K562 (cell line): Measurements from ENCODE around the gene IKZF3. TPM values are rescaled to one million over a fixed set of nuclear protein-coding genes. Genes with fewer than 3 reads are reported as not detected.

ENCODE experiments used
- ARID4B ChIP-seq: sonication (generic); formaldehyde crosslinking; IDR thresholded peaks from 2 replicates; pipeline ENCODE4 v1.8.0; 2022; ENCODE audit warnings: mild to moderate bottlenecking, missing genetic modification reagents
- CBX8 ChIP-seq: fragments of 200-600 bp; sonication (generic); IDR thresholded peaks from 2 replicates; pipeline ENCODE4 v1.6.1; 2012; ENCODE audit warnings: borderline replicate concordance, mixed run types, low read depth, mild to moderate bottlenecking, moderate library complexity, mixed read lengths, low read length, control low read depth, inconsistent platforms; ENCODE audit not compliant: poor library complexity, severe bottlenecking; ENCODE audit errors: extremely low read depth
- E2F8 ChIP-seq: fragments of 450-650 bp; IDR thresholded peaks from 2 replicates; pipeline ENCODE4 v1.7.1; 2018; ENCODE audit warnings: mild to moderate bottlenecking, low read depth; ENCODE audit not compliant: partially characterized antibody
- E4F1 ChIP-seq: fragments of 250-450 bp; sonication (Bioruptor Pico); IDR thresholded peaks from 2 replicates; pipeline ENCODE4 v1.5.0; 2021; ENCODE audit warnings: mild to moderate bottlenecking, borderline replicate concordance
- REST ChIP-seq, 2 experiments: fragments of 450-650 bp; formaldehyde crosslinking in 1 of 2; IDR thresholded peaks; 2 replicates each; pipeline versions ENCODE4 v1.4.0 to v1.6.1; 2014 to 2020; ENCODE audit warnings: mild to moderate bottlenecking in 2 of 2, borderline replicate concordance in 1 of 2, low read depth in 1 of 2
- ZNF79 ChIP-seq: fragments of 250-450 bp; sonication (Bioruptor Pico); IDR thresholded peaks from 2 replicates; pipeline ENCODE4 v1.4.0; 2020; ENCODE audit warnings: low read depth, mild to moderate bottlenecking, moderate library complexity
- polyA plus RNA-seq, 8 experiments: library from polyadenylated mRNA; depleted of rRNA in 4 of 8; stranded (reverse) in 5 of 8; unstranded in 3 of 8; fragments of >200 nt; fragmentation: Nextera tagmentation in 2 of 8; fragmentation: Illumina TruSeq in 1 of 8; extraction: Ambion mirVana in 2 of 8; extraction: Trizol in 1 of 8; gene quantifications; 2 replicates each; pipeline versions ENCODE4 v1.2.1 to v1.2.3, GENCODE V29; 2011 to 2014; ENCODE audit warnings: inconsistent platforms in 1 of 8, missing spikeins in 1 of 8
- total RNA-seq, 7 experiments: library from RNA; depleted of rRNA in 6 of 7; stranded (reverse); fragments of >200 nt in 6 of 7; fragmentation: Illumina TruSeq in 2 of 7; extraction: Trizol in 2 of 7; gene quantifications; 2 replicates each; pipeline versions ENCODE4 v1.2.1 to v1.2.3, GENCODE V29; 2011 to 2021; ENCODE audit warnings: low replicate concordance in 1 of 7

Gene IKZF3
- total and polyA plus RNA-seq, 9 of the 15 experiments (the other 6 are each of a cell fraction or from before 2014, with no cell fraction given), result 0.06 to 1.6 (median 0.62) TPM

GRCh38 chr17:39903158-39903884 lies 39.2 kb upstream of the IKZF3 start (continued):
- TF ChIP-seq REST (IDR thresholded peaks at IDR 0.05; ENCODE audit: borderline replicate concordance) (no peak), REST (CRISPR knock-in tag; IDR thresholded peaks at IDR 0.05; ENCODE audit: low read depth) (no peak), E4F1 (CRISPR knock-in tag) (no peak), ZNF79 (CRISPR knock-in tag) (no peak), CBX8 (no peak), E2F8 (no peak), ARID4B (CRISPR knock-in tag) (no peak)
